Muscle of leg (tissue), 11 donors: ENCODE data around the gene NHP2. TPM values are rescaled to one million over a fixed set of nuclear protein-coding genes. Genes with fewer than 3 reads are reported as not detected.

ENCODE experiments used
- DNase-seq: peaks from one replicate; pipeline ENCODE4 v3.0.0; 2013
- H3K27ac ChIP-seq: one replicate; pipeline ENCODE4 v1.5.1; 2013; ENCODE audit warnings: mild to moderate bottlenecking, low read length, control low read depth
- H3K27me3 ChIP-seq: one replicate; pipeline ENCODE4 v1.6.1; 2013; ENCODE audit warnings: low read length; ENCODE audit not compliant: control insufficient read depth, insufficient read depth
- H3K36me3 ChIP-seq: one replicate; pipeline ENCODE4 v1.6.1; 2013; ENCODE audit warnings: low read length; ENCODE audit not compliant: control insufficient read depth, insufficient read depth
- H3K4me1 ChIP-seq: one replicate; pipeline ENCODE4 v1.6.1; 2013; ENCODE audit warnings: low read length; ENCODE audit not compliant: control insufficient read depth, insufficient read depth
- H3K4me3 ChIP-seq: one replicate; pipeline ENCODE4 v1.5.1; 2013; ENCODE audit warnings: low read length, control low read depth
- H3K9me3 ChIP-seq: replicated peaks from 2 replicates; pipeline ENCODE4 v1.6.1; 2013; ENCODE audit warnings: low read depth, low read length; ENCODE audit not compliant: control insufficient read depth
- WGBS: methylation state at CpG from one replicate; pipeline ENCODE4 v1.1.5; 2013; ENCODE audit warnings: missing lambda C conversion rate; ENCODE audit not compliant: insufficient coverage; 5-methylcytosine and 5-hydroxymethylcytosine counted together
- polyA plus RNA-seq, 8 donors: library from polyadenylated mRNA; unstranded; fragments of 120-200 nt; gene quantifications; one replicate each; pipeline versions ENCODE4 v1.2.1 to v1.2.3, GENCODE V29; 2013; ENCODE audit warnings: inconsistent platforms in 1 of 8, low replicate concordance in 1 of 8; ENCODE audit not compliant: insufficient read length in 8 of 8, insufficient read depth in 1 of 8
- total RNA-seq: library from RNA; stranded (reverse); fragments of 120-200 nt; gene quantifications from one replicate; pipeline ENCODE4 v1.2.4, GENCODE V29; 2013

Gene NHP2
- total and polyA plus RNA-seq, 9 donors = 103 to 129 (median 115) TPM

DNA sequence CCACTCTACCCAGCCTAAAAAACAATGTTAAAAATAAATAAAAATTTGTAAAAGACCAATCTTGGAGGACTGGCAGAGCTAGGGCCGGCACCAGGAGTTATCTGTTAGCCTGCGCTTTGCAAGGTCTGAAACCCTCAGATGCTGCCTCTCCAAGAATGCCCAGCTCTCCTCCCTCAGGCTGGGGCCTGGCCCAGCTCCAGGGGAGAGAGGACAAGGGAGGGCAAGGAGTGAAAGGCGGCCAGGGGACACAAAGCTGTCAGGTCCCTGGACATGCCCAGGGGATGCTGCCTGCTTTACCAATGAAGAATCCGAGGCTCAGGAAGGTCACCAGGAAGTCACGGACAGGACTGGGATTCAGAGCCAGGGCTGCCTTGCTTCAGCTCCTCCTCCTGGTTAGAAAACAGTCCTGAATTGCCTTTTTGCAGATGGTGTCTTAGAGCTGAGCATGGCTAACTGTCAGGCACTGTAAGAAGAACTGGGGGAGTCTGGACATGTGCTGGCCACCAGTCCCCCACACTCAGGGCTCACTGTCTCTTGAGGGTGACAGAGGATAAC lies 45.9 kb downstream of the NHP2 start:
- 26% methylated on average over 4 of the region's 5 CpGs for WGBS
- Histone ChIP-seq H3K36me3 (no peaks in the 10 kb centered on the region), H3K27me3 (peaks cover 5% of the 10 kb centered on the region), H3K9me3 (peaks cover 3% of the 10 kb centered on the region), H3K4me3 (no peak overlapping the region), H3K27ac (no peak overlapping the region), H3K4me1 (peaks cover 34% of the 10 kb centered on the region)
- no peak for DNase-seq

DNA sequence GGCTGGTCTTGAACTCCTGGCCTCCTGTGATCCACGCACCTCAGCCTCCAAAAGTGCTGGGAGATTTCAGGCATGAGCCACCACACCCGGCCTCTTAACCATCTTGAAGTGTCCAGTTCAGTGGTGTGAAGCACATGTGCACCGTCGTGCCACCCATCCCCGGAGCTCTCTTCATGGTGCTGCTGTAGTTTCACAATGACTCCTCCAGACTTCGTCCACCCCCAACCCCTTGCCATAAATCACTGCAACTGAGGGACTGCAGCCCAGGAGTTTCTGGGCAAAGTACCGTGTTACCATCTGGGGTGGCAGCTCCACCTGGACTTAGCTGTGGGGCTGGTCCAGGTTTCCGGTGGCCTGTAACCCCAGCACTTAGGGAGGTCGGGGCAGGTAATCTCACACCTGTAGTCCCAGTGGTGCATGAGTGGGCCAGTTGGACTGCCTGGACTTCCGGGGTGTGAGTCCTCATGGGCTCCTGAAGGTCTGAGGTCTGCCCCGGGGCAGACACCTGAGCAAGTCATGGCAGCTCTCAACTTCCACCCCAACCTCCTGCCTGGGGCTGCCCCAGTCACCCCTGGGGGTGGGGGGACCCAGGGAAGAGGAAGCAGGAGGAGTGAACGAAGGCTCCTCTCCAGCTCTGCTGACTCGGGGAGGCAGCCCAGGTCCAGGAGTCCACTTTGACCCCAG lies 47.0 kb downstream of the NHP2 start:
- WGBS = 62% methylated on average over 9 of the region's 13 CpGs

DNA sequence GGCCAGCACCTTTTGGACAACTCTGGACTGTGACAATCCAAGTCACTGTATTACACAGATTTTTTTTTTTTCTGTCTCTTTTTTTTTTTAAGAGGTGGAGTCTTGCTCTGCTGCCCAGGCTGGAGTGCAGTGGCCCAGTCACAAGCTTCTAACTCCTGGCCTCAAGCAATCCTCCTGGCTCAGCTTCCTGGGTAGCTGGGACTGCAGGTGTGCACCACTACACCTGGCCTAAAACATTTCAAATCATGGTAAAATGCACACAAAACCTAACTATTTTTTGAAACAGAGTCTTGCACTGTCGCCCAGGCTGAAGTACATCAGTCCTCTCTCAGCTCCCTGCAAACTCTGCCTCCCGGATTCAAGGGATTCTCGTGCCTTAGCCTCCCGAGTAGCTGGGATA lies 47.6 kb downstream of the NHP2 start:
- Histone ChIP-seq H3K9me3 (no peaks in the 10 kb centered on the region), H3K27me3 (no peaks in the 10 kb centered on the region), H3K36me3 (no peaks in the 10 kb centered on the region), H3K4me3 (no peak overlapping the region), H3K27ac (no peak overlapping the region), H3K4me1 (peaks cover 33% of the 10 kb centered on the region)
- DNase-seq = no peak
- no CpG with 5 or more reads among the region's 4 CpGs for WGBS

More for the DNA sequence above, 47.0 kb downstream of the NHP2 start:
- no peak overlapping the region for H3K27ac ChIP-seq
- H3K4me3 ChIP-seq = no peak overlapping the region
- no peak for DNase-seq
- H3K36me3 ChIP-seq = no peaks in the 10 kb centered on the region
- no peaks in the 10 kb centered on the region for H3K27me3 ChIP-seq
- H3K4me1 ChIP-seq = peaks cover 33% of the 10 kb centered on the region
- H3K9me3 ChIP-seq = no peaks in the 10 kb centered on the region

DNA sequence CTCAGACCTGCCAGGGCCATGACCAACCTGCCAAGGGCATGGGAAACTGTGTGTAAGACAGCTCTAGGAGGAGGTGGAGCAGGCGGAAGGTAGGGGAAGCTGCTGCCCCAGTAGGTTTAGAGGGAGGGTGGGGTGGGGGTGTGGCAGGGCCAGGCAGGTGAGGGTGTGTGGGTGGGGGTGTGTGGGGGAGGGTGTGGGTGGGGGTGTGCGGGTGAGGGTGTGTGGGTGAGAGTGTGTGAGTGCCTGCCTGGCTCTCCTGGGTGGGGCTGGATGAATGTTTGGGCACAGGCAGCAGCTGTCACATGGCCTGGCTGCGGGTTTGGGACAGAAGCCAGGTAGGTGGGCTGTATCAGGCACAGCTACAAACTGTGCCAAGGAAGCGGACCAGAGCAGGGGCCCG lies 49.2 kb downstream of the NHP2 start:
- DNase-seq = no peak
- H3K9me3 ChIP-seq = no peaks in the 10 kb centered on the region
- peaks cover 33% of the 10 kb centered on the region for H3K4me1 ChIP-seq
- H3K27me3 ChIP-seq = no peaks in the 10 kb centered on the region
- no peak overlapping the region for H3K27ac ChIP-seq
- no peaks in the 10 kb centered on the region for H3K36me3 ChIP-seq
- 54% methylated on average over 3 of the region's 5 CpGs for WGBS
- H3K4me3 ChIP-seq = no peak overlapping the region

DNA sequence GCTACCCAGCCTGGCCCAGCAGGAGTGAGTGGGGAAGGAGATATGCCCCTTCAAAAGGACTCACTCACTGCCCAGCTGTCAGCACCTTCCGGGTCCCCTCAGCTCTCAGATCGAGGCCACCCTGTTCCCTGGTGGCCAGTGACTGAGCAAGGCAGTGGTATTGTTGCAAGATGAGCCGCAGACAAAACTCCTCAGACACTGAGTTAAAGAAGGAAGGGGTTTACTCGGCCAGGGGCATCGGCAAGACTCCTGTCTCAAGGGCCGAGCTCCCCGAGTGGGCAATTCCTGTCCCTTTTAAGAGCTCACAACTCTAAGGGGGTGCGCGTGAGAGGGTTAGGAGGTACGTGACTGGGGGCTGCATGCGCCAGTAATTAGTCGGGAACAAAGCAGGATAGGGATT lies 50.1 kb downstream of the NHP2 start:
- Histone ChIP-seq H3K9me3 (no peaks in the 10 kb centered on the region), H3K27me3 (no peaks in the 10 kb centered on the region), H3K4me1 (peaks cover 24% of the 10 kb centered on the region), H3K36me3 (no peaks in the 10 kb centered on the region), H3K27ac (no peak overlapping the region), H3K4me3 (no peak overlapping the region)
- WGBS = 80% methylated on average over 9 of the region's 12 CpGs
- DNase-seq = no peak

Other genes starting within 250 kb of the NHP2 start
- gene PROP1, start 157.6 kb downstream of the NHP2 start, total RNA-seq = not detected
- gene PROP1, start 157.6 kb downstream of the NHP2 start, polyA plus RNA-seq = under 1 TPM in 1 of 8 donors, not detected in 7; 0.08 TPM
- 19.6 TPM for gene N4BP3, start 40.4 kb downstream of the NHP2 start, total RNA-seq
- gene N4BP3, start 40.4 kb downstream of the NHP2 start, polyA plus RNA-seq = 10 to 100 TPM; 16.7 to 29.1 (median 22.9) TPM
- 22.6 TPM for gene RMND5B, start 22.9 kb downstream of the NHP2 start, total RNA-seq
- 10 to 100 TPM; 27.6 to 38.6 (median 32.0) TPM for gene RMND5B, start 22.9 kb downstream of the NHP2 start, polyA plus RNA-seq
- gene GMCL2, start 33.5 kb upstream of the NHP2 start, total RNA-seq = not detected
- under 1 TPM in 1 of 8 donors, not detected in 7; 0.08 TPM for gene GMCL2, start 33.5 kb upstream of the NHP2 start, polyA plus RNA-seq
- gene HNRNPAB, start 50.6 kb upstream of the NHP2 start, total RNA-seq = 29.8 TPM
- gene HNRNPAB, start 50.6 kb upstream of the NHP2 start, polyA plus RNA-seq = 100 to 1,000 TPM in 5 of 8 donors, 10 to 100 TPM in 3; 82.3 to 125 (median 102) TPM
- gene PHYKPL, start 78.9 kb upstream of the NHP2 start, total RNA-seq = 42.2 TPM
- 10 to 100 TPM; 36.0 to 81.7 (median 48.5) TPM for gene PHYKPL, start 78.9 kb upstream of the NHP2 start, polyA plus RNA-seq